Caki2 (cell line): ENCODE measurements around the gene ITGA2B. TPM values are rescaled to one million over a fixed set of nuclear protein-coding genes. Genes with fewer than 3 reads are reported as not detected.
A peak's percentile ranks its signal among the peaks of the same experiment; 100 is the strongest.
"Not testable (repeated sequence)": the region's sequence is repeated elsewhere in the genome, so short reads cannot be mapped to it uniquely, and the experiment has no call there.

Experiments
- DNase-seq: peaks from one replicate; pipeline ENCODE4 v3.0.0-alpha.2; 2015; ENCODE audit warnings: low read depth
- in situ Hi-C: cut with HindIII; loops from 2 replicates; pipeline ENCODE4 v1.10.0; 2016; ENCODE audit warnings: low sequenced_read_pairs, low pct_unique_long_range_greater_than_20kb, mixed read lengths
- total RNA-seq: library from RNA; depleted of rRNA; stranded (reverse); fragments of >200 nt; shearing (Covaris generic); gene quantifications from 2 replicates; pipeline ENCODE4 v1.2.3, GENCODE V29; 2014; ENCODE audit warnings: low replicate concordance

The ITGA2B gene
- total RNA-seq, 1 experiment from 2014 or later, result 3.3 TPM

GRCh38 chr17:44359006-44359405 lies 30.4 kb downstream of the ITGA2B start:
- no peak for DNase-seq
- in situ Hi-C loops, result no loop called here

GRCh38 chr17:44358066-44358465 lies 31.4 kb downstream of the ITGA2B start:
- DNase-seq, result no peak
- in situ Hi-C loops, result no loop called here

DNA sequence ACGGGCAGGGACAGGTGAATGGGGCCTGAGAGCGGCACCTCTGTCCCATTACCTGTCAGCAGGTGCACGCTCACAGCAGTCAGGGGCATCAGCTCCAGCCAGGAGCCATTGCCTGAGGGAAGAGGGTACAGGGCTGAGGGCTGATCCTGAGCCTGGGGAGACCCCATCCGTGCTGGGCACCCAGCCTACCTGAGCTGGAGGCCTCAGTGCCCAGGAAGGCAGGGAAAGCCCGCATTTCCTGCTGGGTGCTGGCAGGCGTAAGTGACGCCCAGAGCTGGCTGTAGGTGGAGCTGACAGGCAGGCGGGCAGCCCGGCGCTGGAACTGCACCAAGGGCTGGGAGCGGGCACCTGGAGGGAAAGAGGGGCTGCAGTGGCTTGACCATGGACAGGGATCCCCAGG lies 33.2 kb downstream of the ITGA2B start:
- in situ Hi-C loops, result no loop called here
- DNase-seq, result no peak

DNA sequence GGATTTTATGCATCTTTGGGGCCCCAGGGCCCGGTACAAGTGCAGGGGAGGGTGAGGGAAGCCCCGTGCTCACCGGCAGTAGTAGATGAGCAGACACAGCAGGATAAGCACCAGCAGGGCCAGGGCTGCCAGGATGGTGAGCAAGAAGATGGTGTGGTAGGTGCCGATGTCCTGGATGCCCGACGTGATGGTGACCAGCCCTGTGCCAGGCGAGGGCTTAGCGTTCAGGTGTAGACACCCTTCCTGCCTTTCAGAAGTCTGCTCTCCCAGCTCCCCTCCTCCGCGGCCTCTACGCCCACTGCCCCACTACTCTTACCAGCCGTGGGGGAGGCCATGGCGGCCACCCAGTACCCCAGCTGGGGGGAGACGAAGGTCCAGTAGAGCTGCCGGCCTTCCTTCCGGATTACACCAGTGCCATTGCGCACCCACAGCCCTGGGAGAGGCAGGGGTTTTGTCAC lies 33.8 kb downstream of the ITGA2B start:
- in situ Hi-C loops, result no loop called here
- no peak for DNase-seq

DNA sequence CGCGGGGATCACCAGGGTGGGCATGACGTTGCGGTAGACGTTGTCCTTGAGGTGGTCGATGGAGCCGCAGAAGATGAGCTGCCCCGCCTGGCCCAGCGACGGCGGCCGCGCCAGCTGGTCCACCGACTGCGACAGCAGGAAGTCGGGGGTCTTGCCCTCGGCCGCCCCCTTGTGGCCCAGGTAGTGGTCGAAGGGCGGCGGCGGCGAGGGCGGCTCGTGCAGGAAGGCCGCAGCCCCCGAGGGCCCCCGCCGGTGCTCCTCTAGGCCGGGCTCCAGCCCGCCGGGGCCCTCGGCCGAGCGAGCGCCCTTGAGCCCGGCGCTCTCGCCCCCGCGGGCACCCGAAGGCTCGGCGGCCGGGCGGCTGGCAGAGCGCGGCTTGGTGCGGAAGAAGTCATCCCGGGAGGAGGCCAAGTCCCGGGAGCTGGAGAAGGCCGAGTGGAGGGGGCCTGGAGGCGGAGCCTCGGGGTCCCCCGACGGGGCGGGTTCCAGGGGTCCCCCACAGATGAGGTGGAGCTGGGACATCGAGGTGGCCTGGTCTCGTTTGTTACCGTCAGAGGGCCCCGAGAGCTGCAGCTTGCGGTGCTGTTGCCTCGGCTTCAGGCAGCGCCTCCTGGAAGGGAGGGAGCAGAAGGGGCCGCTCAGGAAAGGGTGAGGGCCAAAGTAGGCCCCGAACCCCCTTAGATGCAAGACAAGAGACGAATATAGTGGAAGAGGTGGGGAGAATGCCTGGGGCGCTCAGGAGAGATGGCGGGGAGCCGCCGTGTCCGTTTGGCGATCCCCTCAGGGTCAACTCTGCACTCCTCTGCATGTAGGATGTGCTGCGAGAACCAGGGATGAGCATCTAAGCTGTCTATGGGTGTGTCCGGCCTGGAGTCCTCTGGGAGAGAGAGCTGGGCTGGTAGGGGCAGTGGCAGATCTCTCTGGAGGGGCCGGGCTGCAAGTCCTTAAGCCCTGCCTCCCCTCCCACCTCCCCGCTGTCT lies 34.6 kb downstream of the ITGA2B start:
- no peak for DNase-seq
- in situ Hi-C loops, result no loop called here

DNA sequence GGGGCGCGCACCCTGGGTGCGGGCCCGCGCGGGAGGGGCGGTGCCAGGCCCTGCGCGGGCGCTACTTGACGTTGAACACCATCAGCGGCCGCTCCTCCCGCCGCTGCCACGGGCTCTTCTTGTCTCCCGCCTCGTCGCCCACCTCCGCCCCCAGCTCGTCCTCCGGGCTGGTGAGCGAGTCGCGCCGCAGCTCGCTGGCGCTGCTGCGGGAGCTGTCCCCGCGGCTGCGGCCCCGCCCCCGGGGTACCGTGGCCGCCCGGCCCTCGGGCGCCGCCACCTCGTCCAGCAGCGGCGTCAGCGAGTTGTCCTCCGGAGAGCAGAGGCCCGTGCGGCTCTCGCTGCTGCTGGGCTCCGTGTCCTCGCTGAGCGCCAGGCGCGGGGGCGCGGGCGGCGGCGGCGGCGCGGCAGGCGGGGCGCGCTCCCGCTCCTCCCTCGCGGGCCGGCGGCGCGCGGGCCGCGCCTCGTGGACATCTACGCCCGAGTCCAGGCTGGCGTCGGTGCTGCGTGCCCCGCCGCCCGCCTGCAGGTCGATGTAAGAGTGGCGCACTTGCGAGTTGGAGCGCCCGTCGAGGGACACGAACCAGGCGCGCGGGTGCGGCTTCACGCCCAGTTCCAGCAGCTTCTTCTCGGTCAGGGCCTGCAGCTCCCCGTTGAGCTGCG lies 35.6 kb downstream of the ITGA2B start:
- no peak for DNase-seq
- in situ Hi-C loops, result no loop called here

DNA sequence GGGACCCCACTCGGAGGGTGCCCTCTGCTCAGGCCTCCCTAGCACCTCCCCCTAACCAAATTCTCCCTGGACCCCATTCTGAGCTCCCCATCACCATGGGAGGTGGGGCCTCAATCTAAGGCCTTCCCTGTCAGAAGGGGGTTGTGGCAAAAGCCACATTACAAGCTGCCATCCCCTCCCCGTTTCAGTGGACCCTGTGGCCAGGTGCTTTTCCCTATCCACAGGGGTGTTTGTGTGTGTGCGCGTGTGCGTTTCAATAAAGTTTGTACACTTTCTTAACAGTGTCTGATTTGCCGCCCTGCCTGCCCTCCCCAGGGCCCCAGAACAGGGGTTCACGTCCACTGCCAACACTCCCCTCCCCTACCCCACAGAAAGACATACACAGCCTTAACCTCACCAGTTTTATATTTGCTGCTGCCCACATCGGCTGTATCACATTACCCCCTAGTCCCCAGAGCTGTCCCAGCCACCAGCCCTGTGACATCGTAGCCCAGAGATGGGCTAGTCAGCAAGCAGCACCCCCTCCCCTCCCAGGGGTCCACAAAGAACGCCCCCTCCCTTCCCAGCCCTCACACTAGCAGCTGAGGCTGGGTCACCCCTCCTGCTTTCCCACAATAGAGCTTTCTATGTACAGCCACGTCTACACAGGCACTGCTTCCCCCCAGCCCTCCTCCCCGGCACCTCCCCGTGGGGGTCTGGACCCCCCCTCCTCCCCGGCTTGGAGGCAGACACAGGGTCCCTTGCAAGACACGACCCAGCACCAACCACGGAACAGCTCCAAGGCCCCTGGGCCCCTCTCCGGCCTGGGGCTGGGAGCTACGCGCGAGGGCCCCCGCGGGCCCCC lies 36.4 kb downstream of the ITGA2B start:
- in situ Hi-C loops, result no loop called here
- DNase-seq, result no peak

DNA sequence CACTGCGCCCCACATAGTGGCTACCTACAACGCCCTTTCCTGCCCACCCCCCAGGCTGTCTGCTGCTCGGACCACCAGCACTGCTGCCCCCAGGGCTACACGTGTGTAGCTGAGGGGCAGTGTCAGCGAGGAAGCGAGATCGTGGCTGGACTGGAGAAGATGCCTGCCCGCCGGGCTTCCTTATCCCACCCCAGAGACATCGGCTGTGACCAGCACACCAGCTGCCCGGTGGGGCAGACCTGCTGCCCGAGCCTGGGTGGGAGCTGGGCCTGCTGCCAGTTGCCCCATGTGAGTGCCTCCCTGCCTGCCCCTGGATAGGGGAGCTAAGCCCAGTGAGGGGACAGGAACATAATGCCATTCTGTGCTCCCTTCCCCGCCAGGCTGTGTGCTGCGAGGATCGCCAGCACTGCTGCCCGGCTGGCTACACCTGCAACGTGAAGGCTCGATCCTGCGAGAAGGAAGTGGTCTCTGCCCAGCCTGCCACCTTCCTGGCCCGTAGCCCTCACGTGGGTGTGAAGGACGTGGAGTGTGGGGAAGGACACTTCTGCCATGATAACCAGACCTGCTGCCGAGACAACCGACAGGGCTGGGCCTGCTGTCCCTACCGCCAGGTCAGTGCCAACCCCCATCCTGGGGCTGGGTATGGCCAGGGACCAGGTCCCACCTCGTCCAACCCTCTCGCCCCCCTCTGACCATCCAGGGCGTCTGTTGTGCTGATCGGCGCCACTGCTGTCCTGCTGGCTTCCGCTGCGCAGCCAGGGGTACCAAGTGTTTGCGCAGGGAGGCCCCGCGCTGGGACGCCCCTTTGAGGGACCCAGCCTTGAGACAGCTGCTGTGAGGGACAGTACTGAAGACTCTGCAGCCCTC lies 37.3 kb downstream of the ITGA2B start:
- in situ Hi-C loops, result no loop called here
- no peak for DNase-seq

GRCh38 chr17:44351464-44351863 lies 38.0 kb downstream of the ITGA2B start:
- in situ Hi-C loops, result no loop called here
- no peak for DNase-seq

DNA sequence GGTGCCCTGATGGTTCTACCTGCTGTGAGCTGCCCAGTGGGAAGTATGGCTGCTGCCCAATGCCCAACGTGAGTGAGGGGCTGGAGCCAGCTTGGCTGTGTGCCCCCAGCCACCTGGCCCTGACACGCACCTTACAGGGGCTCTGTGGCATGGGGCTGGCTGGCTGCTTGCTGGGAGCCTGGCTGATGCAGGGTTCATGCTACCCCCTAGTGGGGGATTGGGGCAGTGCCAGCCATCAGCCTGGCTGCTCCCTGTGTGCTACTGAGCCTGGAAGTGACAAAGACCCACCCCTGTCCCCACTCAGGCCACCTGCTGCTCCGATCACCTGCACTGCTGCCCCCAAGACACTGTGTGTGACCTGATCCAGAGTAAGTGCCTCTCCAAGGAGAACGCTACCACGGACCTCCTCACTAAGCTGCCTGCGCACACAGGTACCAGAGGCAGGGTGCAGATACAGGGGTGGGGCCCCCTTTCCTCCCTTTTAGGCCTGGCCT lies 38.7 kb downstream of the ITGA2B start:
- peak; percentile 48 for DNase-seq

DNA sequence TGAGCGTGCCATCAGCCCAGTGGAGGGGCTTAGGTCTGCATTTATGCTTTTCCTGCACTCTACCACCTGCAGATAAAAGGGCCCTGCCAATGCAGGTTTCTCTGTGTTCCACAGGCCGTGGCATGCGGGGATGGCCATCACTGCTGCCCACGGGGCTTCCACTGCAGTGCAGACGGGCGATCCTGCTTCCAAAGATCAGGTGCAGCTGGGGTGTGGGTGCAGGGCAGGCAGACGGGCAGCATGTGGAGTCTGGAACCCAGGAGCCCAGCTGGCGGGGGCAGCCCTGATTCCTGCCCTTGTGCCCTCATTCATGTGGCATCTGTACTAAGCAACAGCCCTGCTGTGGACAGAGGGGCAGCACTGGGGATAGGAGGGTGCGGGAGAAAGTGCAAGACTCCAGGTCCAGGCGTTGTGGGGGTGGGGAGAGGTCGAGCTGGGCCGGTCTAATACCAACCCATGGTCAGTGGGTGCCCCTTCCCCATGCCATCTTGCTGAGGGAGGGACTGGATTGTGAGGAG lies 39.8 kb downstream of the ITGA2B start:
- no peak for DNase-seq
- in situ Hi-C loops, result no loop called here

More for the DNA sequence above, 38.7 kb downstream of the ITGA2B start:
- in situ Hi-C loops, result no loop called here

- DNase-seq, result no peak
- in situ Hi-C loops, result no loop called here
These were observed 40.5 kb downstream of the ITGA2B start for GRCh38 chr17:44348988-44349364.

GRCh38 chr17:44348234-44348987 lies 41.0 kb downstream of the ITGA2B start:
- DNase-seq, result peak; percentile 39
- in situ Hi-C loops, result no loop called here

GRCh38 chr17:44347206-44348055 lies 42.0 kb downstream of the ITGA2B start:
- in situ Hi-C loops, DNase-seq: not testable (repeated sequence)

GRCh38 chr17:44346064-44346844 lies 43.2 kb downstream of the ITGA2B start:
- in situ Hi-C loops, result no loop called here
- no peak for DNase-seq
